Liver (tissue), 9 donors: ENCODE data around the gene CREB1. TPM values are rescaled to one million over a fixed set of nuclear protein-coding genes. Genes with fewer than 3 reads are reported as not detected.

Source experiments
- DNase-seq: peaks from one replicate; pipeline ENCODE4 v3.0.0-alpha.2; 2017; ENCODE audit warnings: low spot score
- H3K27ac ChIP-seq, 2 donors: one replicate each; pipeline ENCODE4 v1.7.0; 2013; ENCODE audit warnings: inconsistent platforms in 2 of 2, low read length in 2 of 2, control low read depth in 1 of 2, low read depth in 1 of 2, mild to moderate bottlenecking in 1 of 2
- H3K27me3 ChIP-seq, 4 donors: one replicate each; pipeline versions ENCODE4 v1.6.1 to v1.7.0; 2013; ENCODE audit warnings: low read length in 3 of 4, inconsistent platforms in 1 of 4, mild to moderate bottlenecking in 1 of 4, moderate library complexity in 1 of 4; ENCODE audit not compliant: control insufficient read depth in 4 of 4, insufficient read depth in 4 of 4
- H3K36me3 ChIP-seq, 4 donors: one replicate each; pipeline versions ENCODE4 v1.6.1 to v1.7.0; 2013; ENCODE audit warnings: low read length in 3 of 4, mild to moderate bottlenecking in 3 of 4, low read depth in 1 of 4, moderate library complexity in 1 of 4; ENCODE audit not compliant: control insufficient read depth in 4 of 4, insufficient read depth in 3 of 4
- H3K4me1 ChIP-seq, 4 donors: one replicate each; pipeline versions ENCODE4 v1.6.1 to v1.7.0; 2013; ENCODE audit warnings: low read length in 3 of 4, mild to moderate bottlenecking in 3 of 4, moderate library complexity in 1 of 4; ENCODE audit not compliant: control insufficient read depth in 4 of 4, insufficient read depth in 4 of 4
- H3K4me3 ChIP-seq, 3 donors: one replicate each; pipeline versions ENCODE4 v1.6.1 to v1.7.0; 2013; ENCODE audit warnings: low read length in 3 of 3, control low read depth in 1 of 3, low read depth in 1 of 3, mild to moderate bottlenecking in 1 of 3
- H3K9ac ChIP-seq, 2 donors: one replicate each; pipeline ENCODE4 v1.7.0; 2013; ENCODE audit warnings: low read length in 2 of 2, mild to moderate bottlenecking in 2 of 2, moderate library complexity in 2 of 2, control low read depth in 1 of 2, low read depth in 1 of 2
- H3K9me3 ChIP-seq, 4 donors: one replicate each; pipeline versions ENCODE4 v1.6.1 to v1.7.0; 2013; ENCODE audit warnings: low read length in 3 of 4; ENCODE audit not compliant: control insufficient read depth in 4 of 4
- EGR1 ChIP-seq, 2 donors: IDR thresholded peaks; 2 replicates each; pipeline ENCODE4 v1.6.1; 2016 to 2018; ENCODE audit warnings: antibody characterized with exemption in 2 of 2, low read depth in 2 of 2
- FOXA1 ChIP-seq: IDR thresholded peaks from 2 replicates; pipeline ENCODE4 v1.6.1; 2016; ENCODE audit warnings: antibody characterized with exemption
- GABPA ChIP-seq, 2 donors: IDR thresholded peaks in 1 of 2; conservative IDR thresholded peaks in 1 of 2; 2 replicates each; pipeline ENCODE4 v1.6.1; 2016; ENCODE audit warnings: antibody characterized with exemption in 2 of 2, mild to moderate bottlenecking in 1 of 2, moderate library complexity in 1 of 2
- HNF4G ChIP-seq: IDR thresholded peaks from 2 replicates; pipeline ENCODE4 v1.6.1; 2016; ENCODE audit warnings: antibody characterized with exemption
- JUND ChIP-seq, 2 donors: IDR thresholded peaks; 2 replicates each; pipeline ENCODE4 v1.6.1; 2016; ENCODE audit warnings: antibody characterized with exemption in 2 of 2
- RAD21 ChIP-seq, 2 donors: IDR thresholded peaks; 2 replicates each; pipeline ENCODE4 v1.6.1; 2016; ENCODE audit warnings: antibody characterized with exemption in 2 of 2, mild to moderate bottlenecking in 2 of 2
- TAF1 ChIP-seq: conservative IDR thresholded peaks from 2 replicates; pipeline ENCODE4 v1.6.1; 2016; ENCODE audit warnings: antibody characterized with exemption, mild to moderate bottlenecking
- YY1 ChIP-seq: IDR thresholded peaks from 2 replicates; pipeline ENCODE4 v1.6.1; 2016; ENCODE audit warnings: antibody characterized with exemption, mild to moderate bottlenecking
- ZBTB33 ChIP-seq: IDR thresholded peaks from 2 replicates; pipeline ENCODE4 v1.6.1; 2016; ENCODE audit warnings: antibody characterized with exemption
- WGBS: extraction: QIAGEN DNeasy Blood & Tissue Kit; methylation state at CpG from one replicate; pipeline ENCODE4 v1.1.7; 2013; 5-methylcytosine and 5-hydroxymethylcytosine counted together
- polyA plus RNA-seq, 2 donors: library from polyadenylated mRNA; stranded (reverse) in 1 of 2; unstranded in 1 of 2; fragments of 200-250 nt in 1 of 2; fragments of >200 nt in 1 of 2; fragmentation: Nextera tagmentation in 1 of 2; extraction: Ambion mirVana in 1 of 2; gene quantifications; one replicate each; pipeline versions ENCODE4 v1.2.1 to v1.2.3, GENCODE V29; 2013 to 2015
- total RNA-seq, 2 donors: library from RNA; depleted of rRNA; stranded (reverse); fragments of >200 nt; gene quantifications; one replicate each; pipeline ENCODE4 v1.2.3, GENCODE V29; 2014
- donor health status: healthy.
- donor health status: healthy.
- donor health status: healthy.
- donor health status: healthy.
- donor health status: healthy.

Gene CREB1
- total and polyA plus RNA-seq, 4 donors: 4.4 to 24.4 (median 14.5) TPM

GRCh38 chr2:207528980-207529329 lies 807 bp upstream of the CREB1 start:
- Histone ChIP-seq H3K36me3 (no peaks in the 10 kb centered on the region), H3K4me3 (peak overlapping the region; percentile 62 to 99 (median 66)), H3K9me3 (no peaks in the 10 kb centered on the region), H3K4me1 (peaks cover 5 to 27% (median 21%) of the 10 kb centered on the region in 4 donors), H3K27ac (peak overlapping the region; percentile 91 to 93), H3K9ac (peak overlapping the region; percentile 55 to 88), H3K27me3 (no peaks in the 10 kb centered on the region)
- DNase-seq: no peak
- WGBS: 9% methylated on average over 17 of the region's 17 CpGs
- no peak for TF ChIP-seq RAD21 (IDR thresholded peaks at IDR 0.05)
- no peak for TF ChIP-seq JUND (IDR thresholded peaks at IDR 0.05)
- TF ChIP-seq FOXA1: no peak
- no peak for TF ChIP-seq HNF4G
- TF ChIP-seq GABPA (IDR thresholded peaks at IDR 0.05 in 1 of 2, conservative IDR thresholded peaks at IDR 0.05 in 1 of 2): no peak
- TF ChIP-seq TAF1: no peak
- TF ChIP-seq ZBTB33: no peak
- TF ChIP-seq EGR1 (IDR thresholded peaks at IDR 0.05; ENCODE audit: low read depth in 2 of 2): no peak

GRCh38 chr2:207530160-207531031 lies 634 bp downstream of the CREB1 start:
- peaks cover 8 to 30% (median 22%) of the 10 kb centered on the region in 4 donors for H3K4me1 ChIP-seq
- TF ChIP-seq RAD21 (IDR thresholded peaks at IDR 0.05) (peak; percentile 8 to 15), JUND (IDR thresholded peaks at IDR 0.05) (no peak), TAF1 (peak; percentile 59), YY1 (peak; percentile 69)
- peak overlapping the region; percentile 95 to 97 for H3K9ac ChIP-seq
- peak overlapping the region; percentile 88 to 99 (median 95) for H3K4me3 ChIP-seq
- no peaks in the 10 kb centered on the region for H3K27me3 ChIP-seq
- H3K27ac ChIP-seq: peak overlapping the region; percentile 91 to 95
- peak; percentile 64 for DNase-seq
- no peaks in the 10 kb centered on the region for H3K36me3 ChIP-seq
- WGBS: under 1% methylated on average over 93 of the region's 93 CpGs
- no peaks in the 10 kb centered on the region for H3K9me3 ChIP-seq

DNA sequence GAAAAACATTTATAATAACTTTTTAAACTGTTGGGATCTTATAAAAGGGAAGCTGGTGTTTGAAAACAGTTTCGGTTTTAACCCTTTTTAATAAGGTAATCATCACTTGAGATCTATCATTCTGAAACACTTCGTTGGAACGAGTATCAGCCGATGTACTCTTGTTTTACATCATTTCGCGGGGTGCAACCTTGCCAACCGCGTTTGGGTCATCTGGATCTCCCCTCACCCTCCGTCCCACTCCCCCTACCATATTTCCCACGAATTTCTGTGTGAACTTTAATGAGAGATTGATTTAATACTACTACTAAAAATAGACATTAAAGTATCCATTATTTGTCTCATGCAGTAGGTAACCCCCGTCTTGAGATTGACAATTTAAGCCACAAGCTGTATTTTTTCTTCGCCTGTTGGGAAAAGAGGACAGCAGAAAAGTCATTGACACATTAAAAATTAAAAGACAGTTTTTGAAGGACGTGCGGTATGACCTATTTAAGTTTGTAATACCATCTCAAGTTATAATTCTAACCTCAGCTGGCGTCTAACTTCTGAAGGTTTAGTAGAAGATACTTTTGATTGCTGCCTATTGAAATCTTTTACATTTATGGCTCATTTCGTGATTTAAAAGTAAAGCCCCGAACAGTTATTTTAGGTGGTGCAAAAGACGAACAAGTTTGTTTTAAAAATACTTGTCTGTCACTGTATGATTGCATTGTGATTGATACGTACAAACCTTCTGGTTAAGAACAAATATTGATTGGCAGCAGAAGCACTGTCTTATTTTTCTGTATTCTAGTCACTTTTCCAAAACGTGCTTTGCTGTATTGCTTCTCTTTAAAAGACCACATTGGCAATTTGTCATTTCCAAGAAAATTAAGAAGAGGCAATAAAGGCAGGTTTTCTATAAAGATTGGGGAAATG lies 1.5 kb downstream of the CREB1 start:
- peak overlapping the region; percentile 95 to 97 for H3K9ac ChIP-seq
- peak overlapping the region; percentile 91 to 95 for H3K27ac ChIP-seq
- TF ChIP-seq EGR1 (IDR thresholded peaks at IDR 0.05; ENCODE audit: low read depth in 2 of 2): no peak
- H3K36me3 ChIP-seq: no peaks in the 10 kb centered on the region
- H3K9me3 ChIP-seq: no peaks in the 10 kb centered on the region
- no peaks in the 10 kb centered on the region for H3K27me3 ChIP-seq
- H3K4me1 ChIP-seq: peaks cover 8 to 30% (median 22%) of the 10 kb centered on the region in 4 donors
- H3K4me3 ChIP-seq: peak overlapping the region; percentile 88 to 99 (median 95)
- 5% methylated on average over 20 of the region's 20 CpGs for WGBS
- DNase-seq: no peak
